ENCODE results near the gene KCNMB4.

KCNMB4 gene, protein sequence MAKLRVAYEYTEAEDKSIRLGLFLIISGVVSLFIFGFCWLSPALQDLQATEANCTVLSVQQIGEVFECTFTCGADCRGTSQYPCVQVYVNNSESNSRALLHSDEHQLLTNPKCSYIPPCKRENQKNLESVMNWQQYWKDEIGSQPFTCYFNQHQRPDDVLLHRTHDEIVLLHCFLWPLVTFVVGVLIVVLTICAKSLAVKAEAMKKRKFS

DNA sequence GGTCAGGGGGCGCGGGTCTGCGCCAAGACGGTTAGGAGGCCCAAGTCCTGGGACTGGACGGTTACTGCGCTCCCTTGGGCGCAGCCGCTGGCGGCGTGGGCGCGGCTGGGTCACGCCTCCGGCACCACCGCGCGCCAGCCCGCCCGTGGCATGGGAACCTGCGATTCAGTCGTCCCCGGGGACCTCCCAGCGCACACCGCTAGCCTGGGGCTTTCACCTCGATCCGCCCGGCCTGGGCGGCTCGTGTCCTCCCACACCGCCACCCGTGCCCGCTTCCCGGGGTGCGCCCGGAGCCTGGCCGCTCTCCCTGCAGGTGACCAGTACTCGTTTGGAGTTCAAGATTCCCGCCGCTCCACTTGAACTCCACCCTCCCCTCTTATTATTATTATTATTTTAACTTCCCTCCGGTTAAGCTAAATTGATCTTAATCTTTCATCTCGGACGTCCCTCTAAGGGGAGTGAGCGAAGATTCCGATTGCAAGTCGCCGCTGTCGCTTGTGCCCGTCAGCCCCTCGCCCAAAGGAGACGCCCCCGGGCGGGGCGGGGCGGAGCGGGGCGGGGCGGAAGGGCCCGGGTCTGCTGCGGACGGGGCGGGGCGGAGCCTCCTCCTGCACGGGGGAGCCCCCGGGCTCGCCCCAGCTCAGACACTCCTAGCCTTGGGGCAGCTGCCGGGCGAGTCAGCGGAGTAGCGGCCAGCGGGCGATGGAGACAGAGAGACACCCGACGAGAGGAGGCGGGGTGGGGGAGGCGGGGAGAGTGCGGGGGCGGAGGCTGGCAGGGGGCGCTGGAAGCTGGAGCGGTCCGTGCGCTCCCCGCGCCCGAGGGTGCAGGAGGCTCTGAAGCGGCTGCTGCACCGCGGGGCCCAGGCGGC, at the start of gene KCNMB4:
TSS of gene KCNMB4 (plus strand) at position 643 of the 871 bp plus-strand sequence. CDS start 445 bp downstream, outside the sequence.
- DNase-seq: peak; percentile 29 to 73

DNA sequence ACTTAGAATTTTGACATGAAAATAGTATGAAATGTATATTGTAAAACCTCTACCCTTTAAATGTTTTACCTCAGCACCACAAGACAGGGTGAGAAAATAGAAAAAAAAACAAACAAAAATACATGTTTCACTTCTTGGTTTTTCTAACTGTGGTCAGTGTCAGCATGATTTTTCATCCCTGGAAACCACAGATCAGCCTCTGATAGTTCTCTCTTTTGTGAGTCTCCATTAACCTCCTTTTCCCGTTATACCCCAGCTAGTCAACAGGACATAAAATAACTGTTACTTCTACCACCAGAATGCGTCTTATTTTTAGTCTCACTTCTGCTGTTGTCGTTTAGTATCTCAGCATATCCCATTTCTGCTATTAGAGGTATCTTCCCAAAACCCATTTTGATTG, 48.3 kb upstream of the KCNMB4 start:
- no peak for DNase-seq

DNA sequence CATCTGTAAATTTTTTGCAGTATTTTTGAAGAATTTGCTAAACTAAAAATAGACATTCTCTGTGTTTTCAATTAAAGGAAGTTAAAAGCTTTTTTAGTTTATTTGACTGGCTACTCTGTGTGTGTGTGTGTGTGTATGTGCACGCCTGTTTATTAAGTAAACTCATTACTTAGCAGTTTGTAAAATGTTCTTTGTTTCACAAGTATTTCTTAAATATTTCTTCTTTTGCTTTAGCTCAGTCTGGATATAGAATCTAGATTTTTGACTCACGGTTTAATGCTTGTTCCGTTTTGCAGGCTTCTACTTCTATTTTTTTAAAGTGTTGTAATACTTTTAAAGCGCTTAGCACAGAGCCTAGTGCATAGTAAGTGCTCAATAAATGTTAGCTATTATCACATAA, 46.5 kb upstream of the KCNMB4 start:
- no peak for DNase-seq

DNA sequence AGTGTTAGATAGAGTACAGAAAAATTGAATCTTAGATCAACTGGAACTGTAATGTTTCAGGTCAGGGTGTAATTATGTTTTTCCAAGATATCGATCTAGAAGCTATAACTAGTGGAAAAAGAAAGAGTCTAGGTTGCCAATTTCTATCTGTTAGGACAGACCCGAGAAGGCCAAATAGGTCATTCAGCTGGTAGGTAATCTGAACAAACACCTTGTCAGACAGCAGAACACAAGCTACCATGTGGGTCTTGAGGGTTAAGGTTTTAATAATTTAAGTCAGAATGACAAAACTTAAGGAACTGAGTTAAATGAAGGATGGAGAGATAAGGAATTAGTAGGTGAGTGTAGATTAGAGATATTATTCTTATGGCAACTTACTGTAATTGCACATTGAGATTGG, 44.9 kb upstream of the KCNMB4 start:
- DNase-seq: no peak

DNA sequence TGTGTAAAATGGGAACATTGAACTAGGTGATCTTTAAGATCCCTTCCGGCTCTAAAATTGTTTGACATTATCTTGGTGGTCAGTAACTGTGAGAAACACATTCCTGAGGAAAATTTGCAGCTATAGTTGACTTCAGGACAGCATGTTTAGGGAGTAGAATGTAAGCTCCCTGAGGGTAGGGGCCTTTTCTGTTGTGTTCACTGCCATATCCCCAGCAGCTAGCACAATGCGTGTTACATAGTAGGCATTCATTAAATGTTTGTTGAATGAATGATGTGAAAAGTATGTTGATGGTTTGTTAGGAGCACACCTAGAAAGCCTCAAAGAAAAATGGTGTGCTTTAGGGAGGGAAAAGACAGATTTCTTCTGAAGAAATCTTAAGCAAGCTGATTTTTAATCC, 38.5 kb upstream of the KCNMB4 start:
- DNase-seq: no peak

DNA sequence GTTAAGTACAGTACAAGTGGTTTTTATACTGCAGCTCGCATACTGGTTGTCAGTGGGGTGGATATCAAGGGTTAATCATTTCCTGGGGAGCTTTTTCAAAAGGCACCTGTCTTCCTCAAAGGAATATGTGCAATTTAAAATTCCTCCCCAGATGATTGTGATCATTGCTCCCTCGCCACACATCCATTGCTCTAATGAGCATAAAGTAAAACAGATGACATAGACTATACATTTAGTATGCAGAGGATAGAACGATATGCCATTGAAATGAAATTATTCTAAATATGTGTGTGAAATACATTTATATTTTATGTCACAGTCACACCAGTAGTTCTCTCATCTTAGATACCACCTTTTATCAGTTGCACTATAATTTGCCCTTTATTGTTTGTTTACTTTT, 36.4 kb upstream of the KCNMB4 start:
- no peak for DNase-seq

DNA sequence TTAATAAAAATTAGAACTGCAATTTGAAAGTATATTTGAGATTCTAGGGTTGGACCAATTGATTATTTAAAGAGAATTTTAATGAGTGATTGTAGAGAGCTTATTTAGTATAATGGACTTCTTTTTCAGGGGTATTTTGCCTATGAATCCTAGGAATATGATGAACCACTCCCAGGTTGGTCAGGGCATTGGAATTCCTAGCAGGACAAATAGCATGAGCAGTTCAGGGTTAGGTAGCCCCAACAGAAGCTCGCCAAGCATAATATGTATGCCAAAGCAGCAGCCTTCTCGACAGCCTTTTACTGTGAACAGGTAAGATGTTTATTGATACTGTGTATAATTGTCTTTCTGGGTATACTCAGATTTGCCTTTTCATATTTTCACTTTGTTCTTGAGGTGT, 35.9 kb upstream of the KCNMB4 start:
- no peak for DNase-seq

DNA sequence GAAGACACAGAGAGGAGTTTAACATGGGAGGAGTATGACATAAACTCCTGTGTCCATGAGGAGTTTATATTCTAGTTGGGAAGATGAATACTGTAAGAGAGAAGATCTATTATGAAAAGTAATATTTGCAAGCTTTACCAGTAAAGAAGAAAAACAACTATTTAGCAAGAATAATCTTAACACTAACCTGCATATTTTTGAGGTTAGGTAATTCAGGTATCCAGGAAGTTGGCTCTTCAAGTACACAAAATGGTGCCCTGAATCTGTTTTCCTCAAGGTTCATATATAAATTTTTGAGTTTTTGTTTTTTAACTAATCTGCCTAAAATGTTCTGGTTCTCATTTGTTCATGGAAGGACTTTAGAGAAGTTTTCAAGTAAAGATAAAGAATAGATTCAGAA, 33.9 kb upstream of the KCNMB4 start:
- DNase-seq: no peak

DNA sequence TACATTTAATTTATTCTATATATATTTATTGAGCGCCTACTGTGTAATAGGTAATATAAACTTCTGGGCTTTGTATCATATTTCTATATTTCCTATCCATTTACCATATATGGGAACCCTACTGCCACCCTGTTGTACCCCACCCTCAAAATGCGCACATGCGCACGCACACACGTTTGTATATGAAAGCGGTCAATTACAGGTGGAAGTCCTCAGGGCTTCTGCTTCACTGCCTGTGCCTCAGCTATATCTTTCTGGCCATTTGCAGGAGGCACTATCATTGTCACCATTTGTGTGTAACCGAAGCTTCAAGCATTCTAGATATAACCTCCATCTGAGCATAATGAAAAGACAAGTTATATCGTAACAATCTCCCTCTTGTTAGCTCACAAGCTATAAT, 31.3 kb upstream of the KCNMB4 start:
- no peak for DNase-seq

DNA sequence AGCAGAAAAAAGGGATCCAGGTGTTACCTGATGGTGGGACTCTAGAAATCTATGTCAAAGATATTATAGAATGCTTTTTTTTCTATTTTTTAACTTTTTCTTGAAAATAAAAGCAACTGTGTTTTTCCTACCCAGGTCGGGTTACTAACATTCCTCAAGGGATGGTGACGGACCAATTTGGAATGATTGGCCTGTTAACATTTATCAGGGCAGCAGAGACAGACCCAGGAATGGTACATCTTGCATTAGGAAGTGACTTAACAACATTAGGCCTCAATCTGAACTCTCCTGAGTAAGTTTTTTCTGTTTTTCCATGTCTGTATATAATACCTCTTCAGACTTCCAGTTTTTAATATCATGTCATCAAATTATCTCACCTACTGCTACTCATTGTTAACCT, 27.6 kb upstream of the KCNMB4 start:
- DNase-seq: no peak

DNA sequence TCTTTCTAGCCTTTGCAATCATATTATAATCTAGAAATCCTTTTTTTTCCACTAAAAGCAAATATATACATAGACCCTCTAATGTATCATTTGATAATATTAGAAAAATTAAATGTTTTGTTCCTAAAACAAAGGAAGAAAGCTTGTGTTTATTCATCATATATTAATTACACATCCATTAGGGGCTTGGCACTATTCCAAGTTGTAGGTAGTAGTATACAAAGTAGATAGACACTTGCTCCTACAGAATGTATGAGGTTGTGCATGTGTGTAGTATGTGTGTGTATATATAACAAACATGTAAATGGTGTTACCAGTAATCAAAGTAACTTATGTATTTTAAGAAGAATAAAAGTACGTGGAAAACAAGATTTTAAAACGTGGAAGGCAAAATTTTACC, 15.0 kb upstream of the KCNMB4 start:
- no peak for DNase-seq

DNA sequence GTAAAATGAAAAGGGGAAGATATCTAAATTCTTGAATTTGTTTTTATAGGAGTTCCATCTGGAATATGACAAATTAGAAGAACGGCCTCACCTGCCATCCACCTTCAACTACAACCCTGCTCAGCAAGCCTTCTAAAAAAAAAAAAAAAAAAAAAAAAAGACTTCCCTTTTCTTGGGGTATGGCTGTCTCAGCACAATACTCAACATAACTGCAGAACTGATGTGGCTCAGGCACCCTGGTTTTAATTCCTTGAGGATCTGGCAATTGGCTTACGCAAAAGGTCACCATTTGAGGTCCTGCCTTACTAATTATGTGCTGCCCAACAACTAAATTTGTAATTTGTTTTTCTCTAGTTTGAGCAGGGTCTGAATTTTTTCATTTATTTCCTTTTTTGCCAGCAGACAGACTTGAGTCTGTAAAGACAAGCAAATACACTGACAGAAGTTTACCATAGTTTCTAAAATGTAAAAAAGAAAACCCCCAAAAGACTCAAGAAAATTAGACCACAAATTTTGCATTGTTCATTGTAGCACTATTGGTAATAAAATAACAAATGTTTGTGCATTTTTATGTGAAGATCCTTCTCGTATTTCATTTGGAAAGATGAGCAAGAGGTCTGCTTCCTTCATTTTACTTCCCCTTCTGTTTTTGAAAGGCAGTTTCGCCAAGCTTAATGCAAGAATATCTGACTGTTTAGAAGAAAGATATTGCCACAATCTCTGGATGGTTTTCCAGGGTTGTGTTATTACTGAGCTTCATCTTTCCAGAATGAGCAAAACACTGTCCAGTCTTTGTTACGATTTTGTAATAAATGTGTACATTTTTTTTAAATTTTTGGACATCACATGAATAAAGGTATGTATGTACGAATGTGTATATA, 12.1 kb upstream of the KCNMB4 start:
- no peak for DNase-seq

DNA sequence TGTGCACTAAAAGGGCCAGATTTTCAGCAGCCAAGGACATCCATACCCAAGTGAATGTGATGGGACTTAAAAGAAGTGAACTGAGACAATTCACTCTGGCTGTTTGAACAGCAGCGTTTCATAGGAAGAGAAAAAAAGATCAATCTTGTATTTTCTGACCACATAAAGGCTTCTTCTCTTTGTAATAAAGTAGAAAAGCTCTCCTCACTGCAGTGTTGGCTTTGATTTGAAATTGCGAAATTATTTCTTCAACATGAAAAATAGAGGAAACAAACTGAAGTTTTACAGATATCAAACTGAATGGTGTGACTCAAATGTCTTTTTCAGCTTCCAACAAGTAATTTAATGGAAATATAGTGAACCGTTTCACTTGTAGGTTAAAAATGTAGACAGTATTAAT, 11.3 kb upstream of the KCNMB4 start:
- no peak for DNase-seq

DNA sequence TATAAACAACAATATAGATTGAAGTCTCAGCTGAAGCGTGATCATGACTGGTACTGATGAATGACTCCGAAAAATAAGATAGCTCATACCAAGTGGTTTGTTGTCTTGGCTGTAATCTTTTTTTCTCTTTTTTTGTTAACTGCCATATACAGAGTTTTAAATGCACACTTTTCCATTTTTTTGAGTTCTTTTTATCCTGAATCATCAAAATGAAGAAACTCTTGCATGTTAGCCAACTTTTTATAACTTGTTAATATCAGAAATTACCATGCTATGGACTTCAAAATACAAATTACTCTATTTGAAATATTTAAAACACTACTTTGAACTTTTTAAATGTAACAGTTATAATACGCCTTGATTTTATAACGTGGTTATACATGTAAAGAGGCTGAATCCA, 10.1 kb upstream of the KCNMB4 start:
- no peak for DNase-seq

DNA sequence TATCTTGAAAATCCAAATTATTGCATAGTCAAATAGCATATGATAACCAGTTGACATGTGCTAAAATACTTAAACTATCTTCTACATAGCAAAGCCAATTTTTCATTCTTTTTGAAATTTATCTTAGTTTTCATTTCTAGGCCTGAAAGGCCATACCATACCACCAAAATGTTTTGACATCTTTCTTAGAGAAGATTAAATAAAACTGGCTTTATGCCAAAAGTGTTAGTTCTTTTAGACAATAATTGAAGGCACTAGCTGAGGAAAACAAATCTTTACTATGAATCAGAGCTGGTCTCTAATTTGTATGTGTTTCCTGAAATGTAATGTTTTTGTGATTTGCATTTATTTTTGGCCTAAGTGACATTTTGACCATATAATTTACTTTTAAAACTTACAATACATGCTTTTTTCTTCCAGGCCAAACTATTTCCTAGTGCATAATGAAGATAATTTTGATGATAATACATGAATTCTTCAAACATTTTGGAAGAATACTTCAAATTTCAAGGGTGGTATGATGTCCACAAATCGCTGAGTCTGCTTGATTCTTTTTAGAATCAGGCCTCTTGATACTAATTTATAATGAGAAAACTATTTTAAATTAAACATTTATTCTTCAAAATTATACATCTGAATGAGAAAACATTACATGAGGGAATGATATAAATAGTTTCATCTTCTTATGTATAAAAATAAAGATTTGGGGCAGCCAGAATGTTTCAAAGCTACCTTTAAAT, 6.5 kb upstream of the KCNMB4 start:
- DNase-seq: no peak

DNA sequence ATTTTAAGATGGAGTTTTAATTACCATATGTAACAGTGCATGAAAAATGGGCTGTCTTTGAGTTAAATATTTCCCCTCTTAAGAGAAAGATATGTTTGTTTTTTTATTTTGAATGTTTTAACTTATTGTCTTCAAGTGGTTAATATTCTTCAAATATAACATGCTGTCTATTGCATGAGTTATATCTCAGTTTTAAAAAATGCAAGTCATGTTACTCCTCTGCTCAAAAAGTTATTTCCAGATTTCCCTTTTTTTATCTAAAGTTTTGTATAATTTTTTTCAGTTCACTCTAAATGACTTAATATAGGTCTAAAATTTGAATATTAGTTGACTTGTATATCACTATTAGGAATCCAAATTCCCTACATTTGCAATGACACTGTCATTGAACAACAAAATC, 5.9 kb upstream of the KCNMB4 start:
- DNase-seq: no peak

DNA sequence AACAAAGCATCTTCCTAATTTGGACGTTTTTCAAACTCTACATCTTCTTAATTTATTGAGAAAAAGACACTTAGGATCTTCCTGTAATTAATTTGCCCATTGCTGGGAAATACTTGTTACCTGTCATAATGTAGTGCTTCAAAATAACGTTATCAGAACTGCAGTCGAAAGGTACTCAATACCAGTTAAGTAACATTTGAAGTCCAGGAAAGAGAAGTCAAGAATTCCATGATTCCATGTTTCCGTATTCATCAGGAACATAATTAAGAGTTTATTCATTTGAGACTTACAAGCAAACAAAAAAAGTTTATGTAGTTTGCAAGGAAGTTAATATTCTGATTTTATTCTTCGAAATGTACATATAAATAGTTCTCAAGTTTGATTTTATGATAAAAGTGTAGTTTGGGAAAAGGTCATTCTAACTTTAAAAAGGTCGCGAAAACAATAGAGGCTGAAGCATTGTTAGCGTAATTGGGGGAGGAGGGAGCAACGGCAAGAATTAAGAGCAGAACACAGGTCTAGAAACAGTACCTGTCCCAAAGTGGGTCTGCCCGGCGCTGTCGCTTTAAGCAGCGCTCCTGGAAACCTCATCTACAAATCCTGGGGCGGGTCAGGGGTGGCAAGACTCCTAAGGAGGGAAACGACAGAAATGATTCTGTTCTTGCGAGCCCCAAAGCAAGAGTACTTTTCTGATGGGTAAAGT, 1.2 kb upstream of the KCNMB4 start:
- DNase-seq: no peak

DNA sequence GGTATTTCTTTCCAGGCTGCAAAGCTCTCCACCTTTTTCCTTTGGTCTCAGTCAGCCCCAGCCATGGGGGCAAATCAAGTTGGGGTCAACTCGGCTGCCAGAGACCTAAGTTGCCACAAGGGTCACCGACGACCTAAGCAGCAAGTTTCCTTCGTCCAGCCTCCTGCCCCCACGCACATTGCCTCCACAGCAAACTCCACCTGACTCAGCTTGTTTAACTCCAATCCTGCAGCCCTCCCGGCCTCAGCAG, 767 bp upstream of the KCNMB4 start:
- no peak for DNase-seq

DNA sequence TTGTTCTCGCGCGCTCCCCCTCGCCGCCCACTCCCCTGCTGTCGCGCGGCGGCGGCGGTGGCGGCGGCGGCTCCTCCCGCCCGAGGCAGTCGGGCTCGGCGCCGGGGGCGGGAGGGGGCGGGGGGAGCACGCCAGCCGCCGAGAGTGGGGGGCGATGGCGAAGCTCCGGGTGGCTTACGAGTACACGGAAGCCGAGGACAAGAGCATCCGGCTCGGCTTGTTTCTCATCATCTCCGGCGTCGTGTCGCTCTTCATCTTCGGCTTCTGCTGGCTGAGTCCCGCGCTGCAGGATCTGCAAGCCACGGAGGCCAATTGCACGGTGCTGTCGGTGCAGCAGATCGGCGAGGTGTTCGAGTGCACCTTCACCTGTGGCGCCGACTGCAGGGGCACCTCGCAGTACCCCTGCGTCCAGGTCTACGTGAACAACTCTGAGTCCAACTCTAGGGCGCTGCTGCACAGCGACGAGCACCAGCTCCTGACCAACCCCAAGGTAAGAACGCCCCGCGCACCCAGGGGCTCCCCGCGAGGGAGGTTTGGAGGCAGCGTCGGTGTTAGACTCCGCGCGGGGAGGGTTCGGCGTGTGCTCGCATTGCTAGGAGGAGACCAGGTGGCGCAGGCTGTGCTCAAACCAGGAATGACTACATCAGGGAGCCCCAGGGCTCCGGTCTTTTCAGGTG, 629 bp downstream of the KCNMB4 start:
- DNase-seq: peak; percentile 3 to 25

DNA sequence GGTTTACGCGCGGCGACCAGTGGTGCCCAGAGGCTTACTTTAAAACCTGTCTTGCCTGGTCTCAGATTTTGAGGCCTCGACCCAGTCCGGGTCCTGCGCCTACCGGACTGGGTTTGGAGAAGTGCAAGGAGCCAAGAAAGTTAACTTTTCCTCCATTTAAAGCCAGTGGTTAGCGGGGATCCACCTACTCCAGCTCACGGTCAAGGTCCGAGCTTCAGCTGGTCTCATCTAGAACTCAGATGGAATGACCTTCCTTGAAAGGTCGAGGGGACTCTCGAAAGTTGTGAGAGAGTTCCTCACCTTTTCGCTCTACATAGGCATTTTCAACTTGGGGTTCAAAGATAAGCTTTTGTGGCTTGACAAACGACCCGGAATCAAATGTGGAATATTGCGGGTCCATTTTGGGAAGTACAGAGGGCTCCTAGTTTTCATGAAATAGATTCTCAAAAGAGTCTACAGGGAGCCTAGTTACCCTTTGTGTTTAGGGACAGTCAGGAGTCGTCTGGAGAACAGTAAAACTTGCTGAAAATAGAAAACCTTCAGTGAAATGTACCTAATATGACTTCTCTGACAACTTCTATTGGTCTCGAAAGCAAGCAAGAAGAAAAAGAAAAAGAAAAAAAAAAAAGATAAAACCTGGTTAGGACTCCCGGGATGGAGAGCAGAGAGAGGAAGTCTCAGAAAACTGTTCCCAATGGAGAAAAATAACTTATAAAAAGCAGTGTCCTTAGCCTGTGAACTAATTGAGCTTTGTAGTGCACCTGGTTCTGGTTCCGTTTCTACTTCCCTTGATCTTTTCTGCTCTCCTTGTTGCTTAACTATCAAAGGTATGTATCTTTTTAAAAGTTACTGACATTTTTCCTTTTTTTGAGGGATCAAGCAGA, 1.4 kb downstream of the KCNMB4 start:
- no peak for DNase-seq

DNA sequence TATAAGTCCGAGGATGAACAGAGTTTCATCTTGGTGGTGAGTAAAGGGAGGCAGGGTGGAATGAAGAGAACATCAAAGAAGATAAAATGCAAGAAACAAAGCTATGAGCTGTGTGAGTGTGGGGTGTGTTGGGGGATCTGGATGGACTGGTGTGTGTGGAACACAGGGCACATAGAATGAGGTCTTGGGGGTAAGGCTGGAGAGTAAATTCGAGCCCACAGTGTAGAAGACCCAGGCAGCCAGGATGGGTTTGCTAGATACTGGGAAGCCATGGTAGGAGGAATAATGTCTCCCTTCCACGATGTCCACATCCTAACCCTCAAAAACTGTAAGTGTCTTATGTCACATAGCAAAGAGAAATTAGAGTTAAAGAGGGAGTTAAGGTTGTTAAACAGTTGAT, 6.8 kb downstream of the KCNMB4 start:
- DNase-seq: no peak
